Skeletal muscle satellite cell (primary cell): Measurements from ENCODE around the gene PCGF3.
"Not testable (repeated sequence)": the region's sequence is repeated elsewhere in the genome, so short reads cannot be mapped to it uniquely, and the experiment has no call there.

Experiments used
- H3K27me3 ChIP-seq: 2 replicates; pipeline ENCODE4 v1.7.0; 2013; ENCODE audit warnings: low read length; ENCODE audit not compliant: control insufficient read depth, insufficient read depth
- H3K36me3 ChIP-seq: 2 replicates; pipeline ENCODE4 v1.7.0; 2013; ENCODE audit warnings: mild to moderate bottlenecking, control low read depth, low read length; ENCODE audit not compliant: insufficient read depth
- H3K4me1 ChIP-seq: 2 replicates; pipeline ENCODE4 v1.7.0; 2013; ENCODE audit warnings: low read length; ENCODE audit not compliant: control insufficient read depth, insufficient read depth
- H3K4me2 ChIP-seq: 2 replicates; pipeline ENCODE4 v1.7.0; 2013; ENCODE audit warnings: mild to moderate bottlenecking, low read length
- H3K4me3 ChIP-seq: 2 replicates; pipeline ENCODE4 v1.7.0; 2013; ENCODE audit warnings: low read length
- H3K9ac ChIP-seq: 2 replicates; pipeline ENCODE4 v1.7.0; 2013; ENCODE audit warnings: mild to moderate bottlenecking, low read depth, low read length, moderate library complexity
- H3K9me3 ChIP-seq: replicated peaks from 2 replicates; pipeline ENCODE4 v1.7.0; 2013; ENCODE audit warnings: mild to moderate bottlenecking, control low read depth, low read length

Gene PCGF3

GRCh38 chr4:663046-663437 lies 42.6 kb upstream of the PCGF3 start:
- H3K36me3 ChIP-seq, result no peaks in the 10 kb centered on the region
- no peaks in the 10 kb centered on the region for H3K4me1 ChIP-seq
- peaks cover 48% of the 10 kb centered on the region for H3K27me3 ChIP-seq
- no peak overlapping the region for H3K4me2 ChIP-seq
- no peak overlapping the region for H3K4me3 ChIP-seq
- no peaks in the 10 kb centered on the region for H3K9me3 ChIP-seq
- no peak overlapping the region for H3K9ac ChIP-seq

- Histone ChIP-seq H3K4me2 (peak overlapping the region; percentile 20), H3K27me3 (peaks cover 48% of the 10 kb centered on the region), H3K4me3 (no peak overlapping the region), H3K4me1 (no peaks in the 10 kb centered on the region), H3K9me3 (no peaks in the 10 kb centered on the region), H3K36me3 (no peaks in the 10 kb centered on the region), H3K9ac (no peak overlapping the region)
Measured at GRCh38 chr4:663438-664428, 41.9 kb upstream of the PCGF3 start.

- H3K9ac ChIP-seq, result no peak overlapping the region
- H3K4me3 ChIP-seq, result no peak overlapping the region
- H3K9me3 ChIP-seq, result no peaks in the 10 kb centered on the region
Measured at GRCh38 chr4:664713-665231, 40.9 kb upstream of the PCGF3 start.

GRCh38 chr4:665381-665750 lies 40.3 kb upstream of the PCGF3 start:
- H3K36me3 ChIP-seq, result peaks cover under 1% of the 10 kb centered on the region
- peaks cover 48% of the 10 kb centered on the region for H3K27me3 ChIP-seq
- H3K9me3 ChIP-seq, result no peaks in the 10 kb centered on the region
- no peak overlapping the region for H3K4me3 ChIP-seq
- no peaks in the 10 kb centered on the region for H3K4me1 ChIP-seq
- no peak overlapping the region for H3K4me2 ChIP-seq
- H3K9ac ChIP-seq, result no peak overlapping the region

More at GRCh38 chr4:664713-665231, 40.9 kb upstream of the PCGF3 start:
- Histone ChIP-seq H3K36me3 (no peaks in the 10 kb centered on the region), H3K27me3 (peaks cover 48% of the 10 kb centered on the region), H3K4me2 (no peak overlapping the region), H3K4me1 (no peaks in the 10 kb centered on the region)

- H3K9me3 ChIP-seq, result no peaks in the 10 kb centered on the region
- peaks cover 6% of the 10 kb centered on the region for H3K36me3 ChIP-seq
- no peak overlapping the region for H3K4me3 ChIP-seq
- H3K4me2 ChIP-seq, result no peak overlapping the region
- H3K27me3 ChIP-seq, result peaks cover 48% of the 10 kb centered on the region
- H3K4me1 ChIP-seq, result no peaks in the 10 kb centered on the region
- no peak overlapping the region for H3K9ac ChIP-seq
Measured at GRCh38 chr4:665751-666435, 39.7 kb upstream of the PCGF3 start.

GRCh38 chr4:666436-666810 lies 39.2 kb upstream of the PCGF3 start:
- no peak overlapping the region for H3K9ac ChIP-seq
- no peaks in the 10 kb centered on the region for H3K4me1 ChIP-seq
- no peak overlapping the region for H3K4me3 ChIP-seq
- H3K4me2 ChIP-seq, result no peak overlapping the region
- H3K9me3 ChIP-seq, result no peaks in the 10 kb centered on the region
- peaks cover 48% of the 10 kb centered on the region for H3K27me3 ChIP-seq
- peaks cover 6% of the 10 kb centered on the region for H3K36me3 ChIP-seq

- H3K4me1 ChIP-seq, result no peaks in the 10 kb centered on the region
- H3K9ac ChIP-seq, result no peak overlapping the region
- H3K27me3 ChIP-seq, result peaks cover 48% of the 10 kb centered on the region
- peaks cover 9% of the 10 kb centered on the region for H3K36me3 ChIP-seq
- H3K4me3 ChIP-seq, result no peak overlapping the region
- H3K9me3 ChIP-seq, result no peaks in the 10 kb centered on the region
- H3K4me2 ChIP-seq, result no peak overlapping the region
Measured at GRCh38 chr4:666822-667544, 38.6 kb upstream of the PCGF3 start.

- Histone ChIP-seq H3K9ac (no peak overlapping the region), H3K4me2 (no peak overlapping the region), H3K4me3 (no peak overlapping the region), H3K36me3 (peaks cover 14% of the 10 kb centered on the region), H3K27me3 (peaks cover 48% of the 10 kb centered on the region), H3K9me3 (no peaks in the 10 kb centered on the region), H3K4me1 (no peaks in the 10 kb centered on the region)
Measured at GRCh38 chr4:667545-667925, 38.1 kb upstream of the PCGF3 start.

- not testable (repeated sequence) for H3K4me3 ChIP-seq, H3K9ac ChIP-seq, H3K4me2 ChIP-seq, H3K4me1 ChIP-seq, H3K9me3 ChIP-seq
- H3K27me3 ChIP-seq, result peaks cover 44% of the 10 kb centered on the region
- peaks cover 14% of the 10 kb centered on the region for H3K36me3 ChIP-seq
Measured at GRCh38 chr4:668219-668618, 37.4 kb upstream of the PCGF3 start.

- Histone ChIP-seq H3K27me3 (peaks cover 27% of the 10 kb centered on the region), H3K36me3 (peaks cover 14% of the 10 kb centered on the region)
- H3K9me3 ChIP-seq, H3K4me1 ChIP-seq, H3K9ac ChIP-seq, H3K4me2 ChIP-seq, H3K4me3 ChIP-seq: not testable (repeated sequence)
Measured at GRCh38 chr4:669806-670559, 35.6 kb upstream of the PCGF3 start.

- peaks cover 19% of the 10 kb centered on the region for H3K4me1 ChIP-seq
- H3K4me2 ChIP-seq, result no peak overlapping the region
- H3K9me3 ChIP-seq, result no peaks in the 10 kb centered on the region
- H3K36me3 ChIP-seq, result peaks cover 14% of the 10 kb centered on the region
- H3K9ac ChIP-seq, result no peak overlapping the region
- H3K4me3 ChIP-seq, result no peak overlapping the region
- peaks cover 10% of the 10 kb centered on the region for H3K27me3 ChIP-seq
Measured at GRCh38 chr4:671769-672168, 33.9 kb upstream of the PCGF3 start.
